ENCODE measurements around the gene LYSMD3. TPM values are rescaled to one million over a fixed set of nuclear protein-coding genes. Genes with fewer than 3 reads are reported as not detected.

Gene LYSMD3
- total and polyA plus RNA-seq, 4 donors: 9.6 to 29.7 (median 18.7) TPM

DNA sequence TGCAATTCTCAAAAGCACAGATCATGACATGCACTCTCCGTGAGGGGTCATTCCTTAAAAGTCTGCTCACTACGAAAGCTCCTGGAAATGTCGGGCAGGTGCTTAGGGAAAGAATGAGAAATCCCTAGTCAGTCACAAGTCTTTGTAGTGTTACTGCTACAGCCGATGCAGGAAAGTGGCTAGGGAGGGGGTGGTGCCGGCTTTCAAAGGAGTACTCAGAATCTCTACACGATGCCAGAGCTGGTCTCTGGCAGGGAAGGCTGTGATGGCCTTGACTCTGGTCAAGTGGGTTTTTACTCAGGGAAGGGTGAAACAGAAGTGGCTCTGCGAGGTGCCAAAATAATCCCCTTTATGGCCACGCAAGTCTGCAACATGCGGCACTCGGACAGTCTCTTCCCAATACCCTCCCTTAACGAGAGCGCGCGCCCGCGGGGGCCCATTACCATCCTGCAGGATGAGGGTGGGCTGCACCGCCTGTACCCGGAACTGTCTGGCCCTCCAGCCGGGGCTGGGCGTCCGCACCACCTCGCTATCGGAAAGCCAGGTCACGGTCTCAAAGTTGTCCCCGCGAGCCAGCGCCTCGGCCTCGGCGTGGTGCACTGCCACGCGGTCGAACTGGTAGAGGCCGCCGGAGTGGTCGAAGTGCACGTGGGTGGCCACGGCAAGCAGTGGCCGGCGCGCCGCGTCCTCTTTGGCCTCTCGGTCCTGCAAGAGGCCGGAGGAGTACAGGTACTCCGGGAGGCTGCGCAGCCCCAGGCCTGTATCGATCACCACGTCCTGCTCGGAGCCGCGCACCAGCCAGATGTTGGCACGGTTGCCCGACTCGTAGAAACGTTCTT lies 55.8 kb downstream of the LYSMD3 start:
- peaks cover 0 to 5% of the 10 kb centered on the region in 2 donors for H3K4me1 ChIP-seq (ENCODE audit: control insufficient read depth in 1 of 2, insufficient read depth in 2 of 2, low read length in 2 of 2)
- H3K4me3 ChIP-seq (ENCODE audit: low read length in 2 of 2): peak overlapping the region; percentile 50 to 63
- H3K9me3 ChIP-seq (ENCODE audit: control insufficient read depth, low read length): no peaks in the 10 kb centered on the region
- intact Hi-C loops (cut with DNase I): loop anchor here in 1 of 2 donors (1.0 kb wide), 1 partner anchor 56 kb away; the partner anchor contains the start of gene LYSMD3
- peak in 1 of 2 donors; percentile 87 for DNase-seq
- ATAC-seq (ENCODE audit: low FRiP score): peak; percentile 62
- H3K36me3 ChIP-seq (ENCODE audit: control insufficient read depth in 1 of 2, insufficient read depth in 2 of 2, low read length in 1 of 2): no peaks in the 10 kb centered on the region
- 3 to 4% methylated on average over 56 of the region's 56 CpGs for WGBS, 2 donors
- no peak overlapping the region for H3K27ac ChIP-seq (ENCODE audit: low read depth in 1 of 2, low read length in 2 of 2)
- H3K27me3 ChIP-seq (ENCODE audit: control insufficient read depth in 1 of 2, insufficient read depth in 2 of 2, low read length in 1 of 2): no peaks in the 10 kb centered on the region

GRCh38 chr5:90472783-90473395 lies 56.5 kb downstream of the LYSMD3 start:
- Histone ChIP-seq H3K27me3 (ENCODE audit: control insufficient read depth in 1 of 2, insufficient read depth in 2 of 2, low read length in 1 of 2) (no peaks in the 10 kb centered on the region), H3K4me3 (ENCODE audit: low read length in 2 of 2) (peak overlapping the region in 1 of 2 donors; percentile 50), H3K4me1 (ENCODE audit: control insufficient read depth in 1 of 2, insufficient read depth in 2 of 2, low read length in 2 of 2) (peaks cover 0 to 5% of the 10 kb centered on the region in 2 donors), H3K36me3 (ENCODE audit: control insufficient read depth in 1 of 2, insufficient read depth in 2 of 2, low read length in 1 of 2) (no peaks in the 10 kb centered on the region), H3K9me3 (ENCODE audit: control insufficient read depth, low read length) (no peaks in the 10 kb centered on the region), H3K27ac (ENCODE audit: low read depth in 1 of 2, low read length in 2 of 2) (no peak overlapping the region)
- intact Hi-C loops (cut with DNase I): no loop called here
- DNase-seq: no peak
- WGBS, 2 donors: 79 to 81% methylated on average over 9 of the region's 9 CpGs
- no peak for ATAC-seq (ENCODE audit: low FRiP score)

Other genes starting within 250 kb of the LYSMD3 start
- 10 to 100 TPM; 15.3 to 16.9 TPM for gene CETN3, start 119.8 kb downstream of the LYSMD3 start, total RNA-seq
- 10 to 100 TPM; 12.6 to 25.7 TPM for gene CETN3, start 119.8 kb downstream of the LYSMD3 start, polyA plus RNA-seq
- gene MBLAC2, start 54.8 kb downstream of the LYSMD3 start, total RNA-seq: 1 to 10 TPM; 3.0 to 5.8 TPM
- gene MBLAC2, start 54.8 kb downstream of the LYSMD3 start, polyA plus RNA-seq: 1 to 10 TPM; 1.1 to 3.1 TPM
- 1 to 10 TPM; 1.0 to 1.5 TPM for gene POLR3G, start 54.7 kb downstream of the LYSMD3 start, total RNA-seq
- gene POLR3G, start 54.7 kb downstream of the LYSMD3 start, polyA plus RNA-seq: under 1 TPM; 0.08 to 0.25 TPM
- under 1 TPM; 0.36 to 0.62 TPM for gene ADGRV1, start 29.2 kb upstream of the LYSMD3 start, total RNA-seq
- gene ADGRV1, start 29.2 kb upstream of the LYSMD3 start, polyA plus RNA-seq: under 1 TPM; 0.38 to 0.64 TPM

Data from aorta (tissue), 5 donors.